OCI-LY1 (cell line): ENCODE data around the gene BACE2.

ENCODE experiments used
- H2AFZ ChIP-seq: fragments of 200-600 bp; sonication (generic), shearing (Covaris generic); 2 replicates; pipeline ENCODE4 v1.6.0; 2014; ENCODE audit warnings: antibody characterized with exemption, mild to moderate bottlenecking, low read length
- H3F3A ChIP-seq: fragments of 200-600 bp; sonication (generic), shearing (Covaris generic); 2 replicates; pipeline ENCODE4 v1.6.0; 2014; ENCODE audit warnings: mild to moderate bottlenecking, antibody characterized with exemption, low read length, moderate library complexity; ENCODE audit not compliant: insufficient read depth
- H3K27ac ChIP-seq: fragments of 200-600 bp; sonication (generic); 2 replicates; pipeline ENCODE4 v1.5.1; 2014; ENCODE audit warnings: low read length, mixed run types, mild to moderate bottlenecking, low read depth; ENCODE audit not compliant: poor library complexity, severe bottlenecking
- H3K27me3 ChIP-seq: fragments of 200-600 bp; sonication (generic); 2 replicates; pipeline ENCODE4 v1.6.0; 2014; ENCODE audit warnings: antibody characterized with exemption, mild to moderate bottlenecking, low read length, moderate library complexity; ENCODE audit not compliant: insufficient read depth
- H3K36me3 ChIP-seq: fragments of 200-600 bp; sonication (generic); 2 replicates; pipeline ENCODE4 v1.6.1; 2014; ENCODE audit warnings: mild to moderate bottlenecking, antibody characterized with exemption, low read length, moderate library complexity, mixed read lengths; ENCODE audit not compliant: insufficient read depth
- H3K4me1 ChIP-seq: fragments of 200-600 bp; sonication (generic); 2 replicates; pipeline ENCODE4 v1.5.1; 2014; ENCODE audit warnings: mild to moderate bottlenecking, low read length, moderate library complexity; ENCODE audit not compliant: insufficient read depth, severe bottlenecking
- H3K4me2 ChIP-seq: fragments of 200-600 bp; sonication (generic), shearing (Covaris generic); 2 replicates; pipeline ENCODE4 v1.6.1; 2014; ENCODE audit warnings: low read length
- H3K4me3 ChIP-seq: fragments of 200-600 bp; sonication (generic); 2 replicates; pipeline ENCODE4 v1.5.1; 2014; ENCODE audit warnings: low read length, low read depth, mild to moderate bottlenecking, mixed read lengths; ENCODE audit not compliant: poor library complexity, severe bottlenecking
- H3K79me2 ChIP-seq: fragments of 200-600 bp; shearing (Covaris generic); 2 replicates; pipeline ENCODE4 v1.6.1; 2016; ENCODE audit warnings: mixed run types, low read length, mixed read lengths; ENCODE audit not compliant: insufficient read depth
- H3K9ac ChIP-seq: fragments of 200-600 bp; sonication (generic), shearing (Covaris generic); 2 replicates; pipeline ENCODE4 v1.6.1; 2014; ENCODE audit warnings: mild to moderate bottlenecking, low read length, mixed read lengths
- H3K9me2 ChIP-seq: fragments of 200-600 bp; sonication (generic), shearing (Covaris generic); 2 replicates; pipeline ENCODE4 v1.6.1; 2014; ENCODE audit warnings: low read depth, mild to moderate bottlenecking, low read length, mixed read lengths
- H3K9me3 ChIP-seq: fragments of 200-600 bp; shearing (Covaris generic); 2 replicates; pipeline ENCODE4 v1.6.1; 2014; ENCODE audit warnings: low read length, mixed read lengths
- H4K20me1 ChIP-seq: fragments of 200-600 bp; sonication (generic), shearing (Covaris generic); 2 replicates; pipeline ENCODE4 v1.6.0; 2016; ENCODE audit warnings: mild to moderate bottlenecking, low read length; ENCODE audit not compliant: insufficient read depth
- EZH2 ChIP-seq: fragments of 200-600 bp; sonication (generic), shearing (Covaris generic); IDR thresholded peaks from 2 replicates; pipeline ENCODE4 v1.8.0; 2017; ENCODE audit warnings: borderline replicate concordance, mixed run types, mild to moderate bottlenecking, antibody characterized with exemption, low read length, moderate library complexity, mixed read lengths
- TF ChIP-seq, protein P1 (sequence below): fragments of 200-600 bp; sonication (generic), shearing (Covaris generic); IDR thresholded peaks from 2 replicates; pipeline ENCODE4 v1.5.1; 2017; ENCODE audit warnings: mild to moderate bottlenecking, antibody characterized with exemption, low read length, moderate library complexity, mixed read lengths

Gene BACE2

GRCh38 chr21:41245509-41246135, 77.7 kb downstream of the BACE2 start:
- H3K4me3 ChIP-seq, result no peak overlapping the region
- no peaks in the 10 kb centered on the region for H3K27me3 ChIP-seq
- no peaks in the 10 kb centered on the region for H3K9me3 ChIP-seq
- no peaks in the 10 kb centered on the region for H4K20me1 ChIP-seq
- H3K4me2 ChIP-seq, result no peak overlapping the region
- H3K9ac ChIP-seq, result no peak overlapping the region
- no peaks in the 10 kb centered on the region for H3F3A ChIP-seq
- no peaks in the 10 kb centered on the region for H3K4me1 ChIP-seq
- TF ChIP-seq, protein P1, sequence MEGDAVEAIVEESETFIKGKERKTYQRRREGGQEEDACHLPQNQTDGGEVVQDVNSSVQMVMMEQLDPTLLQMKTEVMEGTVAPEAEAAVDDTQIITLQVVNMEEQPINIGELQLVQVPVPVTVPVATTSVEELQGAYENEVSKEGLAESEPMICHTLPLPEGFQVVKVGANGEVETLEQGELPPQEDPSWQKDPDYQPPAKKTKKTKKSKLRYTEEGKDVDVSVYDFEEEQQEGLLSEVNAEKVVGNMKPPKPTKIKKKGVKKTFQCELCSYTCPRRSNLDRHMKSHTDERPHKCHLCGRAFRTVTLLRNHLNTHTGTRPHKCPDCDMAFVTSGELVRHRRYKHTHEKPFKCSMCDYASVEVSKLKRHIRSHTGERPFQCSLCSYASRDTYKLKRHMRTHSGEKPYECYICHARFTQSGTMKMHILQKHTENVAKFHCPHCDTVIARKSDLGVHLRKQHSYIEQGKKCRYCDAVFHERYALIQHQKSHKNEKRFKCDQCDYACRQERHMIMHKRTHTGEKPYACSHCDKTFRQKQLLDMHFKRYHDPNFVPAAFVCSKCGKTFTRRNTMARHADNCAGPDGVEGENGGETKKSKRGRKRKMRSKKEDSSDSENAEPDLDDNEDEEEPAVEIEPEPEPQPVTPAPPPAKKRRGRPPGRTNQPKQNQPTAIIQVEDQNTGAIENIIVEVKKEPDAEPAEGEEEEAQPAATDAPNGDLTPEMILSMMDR, result no peak
- TF ChIP-seq EZH2, result no peak
- H3K27ac ChIP-seq, result no peak overlapping the region
- H3K79me2 ChIP-seq, result no peaks in the 10 kb centered on the region
- no peak overlapping the region for H2AFZ ChIP-seq
- no peaks in the 10 kb centered on the region for H3K9me2 ChIP-seq
- no peaks in the 10 kb centered on the region for H3K36me3 ChIP-seq

DNA sequence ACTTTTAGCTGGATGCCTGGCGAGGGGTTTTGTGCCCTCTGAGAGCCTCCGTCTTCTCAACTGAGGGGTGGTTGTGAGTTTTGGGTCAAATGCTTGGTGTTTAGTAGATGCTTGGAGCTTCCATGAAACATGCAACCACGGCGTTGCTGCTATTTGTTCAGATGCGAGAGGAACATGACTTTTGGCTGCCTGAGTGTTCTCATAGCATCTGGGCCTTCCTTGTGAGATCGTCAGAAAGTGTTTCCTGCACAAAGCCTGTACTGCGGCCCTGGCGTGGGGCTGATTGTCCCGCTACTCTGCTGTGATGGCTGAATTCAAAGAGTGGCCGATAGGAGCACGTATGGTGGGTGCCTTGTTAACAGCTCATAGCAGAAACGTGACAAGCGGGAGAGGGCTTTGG, 78.8 kb downstream of the BACE2 start:
- Histone ChIP-seq H3K9me3 (no peaks in the 10 kb centered on the region), H3K79me2 (no peaks in the 10 kb centered on the region), H3F3A (no peaks in the 10 kb centered on the region), H3K4me1 (no peaks in the 10 kb centered on the region), H3K27me3 (no peaks in the 10 kb centered on the region), H3K4me2 (no peak overlapping the region), H2AFZ (no peak overlapping the region), H3K27ac (no peak overlapping the region), H3K9ac (no peak overlapping the region), H4K20me1 (no peaks in the 10 kb centered on the region), H3K4me3 (no peak overlapping the region), H3K36me3 (no peaks in the 10 kb centered on the region), H3K9me2 (no peaks in the 10 kb centered on the region)
- TF ChIP-seq, protein P1, result no peak
- no peak for TF ChIP-seq EZH2

- H3K4me1 ChIP-seq, result no peaks in the 10 kb centered on the region
- no peak overlapping the region for H3K4me2 ChIP-seq
- H3K9ac ChIP-seq, result no peak overlapping the region
- no peak overlapping the region for H3K4me3 ChIP-seq
- H4K20me1 ChIP-seq, result no peaks in the 10 kb centered on the region
- no peak overlapping the region for H3K27ac ChIP-seq
- H3F3A ChIP-seq, result no peaks in the 10 kb centered on the region
- H3K9me3 ChIP-seq, result no peaks in the 10 kb centered on the region
- H2AFZ ChIP-seq, result no peak overlapping the region
- H3K36me3 ChIP-seq, result no peaks in the 10 kb centered on the region
- H3K27me3 ChIP-seq, result no peaks in the 10 kb centered on the region
- no peaks in the 10 kb centered on the region for H3K9me2 ChIP-seq
- TF ChIP-seq, protein P1, result no peak
- no peak for TF ChIP-seq EZH2
- no peaks in the 10 kb centered on the region for H3K79me2 ChIP-seq
Measured at GRCh38 chr21:41247561-41248545, 79.9 kb downstream of the BACE2 start.
